DMS 273 treated with DMSO at 0.1 percent for 48 hours (cell line): ENCODE data around the gene SDE2.
"Not testable (repeated sequence)": the region's sequence is repeated elsewhere in the genome, so short reads cannot be mapped to it uniquely, and the experiment has no call there.

Experiments used
- DNase-seq: peaks from one replicate; lab custom pipeline; 2025; lab: John Stamatoyannopoulos, UW

The SDE2 gene

GRCh38 chr1:225941942-225942222 lies 57.3 kb downstream of the SDE2 start:
- no peak for DNase-seq

- DNase-seq: no peak
Observed at GRCh38 chr1:225941187-225941941, 57.8 kb downstream of the SDE2 start, which contains the start of gene LEFTY2. TSS of gene LEFTY2 (minus strand) at chr1:225941220. CDS start at chr1:225941140, 80 bp downstream.

GRCh38 chr1:225940385-225941151 lies 58.6 kb downstream of the SDE2 start:
- DNase-seq: no peak

- DNase-seq: not testable (repeated sequence)
Observed at GRCh38 chr1:225939939-225940310, 59.2 kb downstream of the SDE2 start.

GRCh38 chr1:225939097-225939938 lies 59.8 kb downstream of the SDE2 start:
- not testable (repeated sequence) for DNase-seq

GRCh38 chr1:225937048-225937968 lies 61.8 kb downstream of the SDE2 start:
- DNase-seq: no peak

- no peak for DNase-seq
Observed at GRCh38 chr1:225936523-225936922, 62.6 kb downstream of the SDE2 start.

- not testable (repeated sequence) for DNase-seq
Observed at GRCh38 chr1:225936086-225936485, 63.1 kb downstream of the SDE2 start.

GRCh38 chr1:225934711-225935110 lies 64.4 kb downstream of the SDE2 start:
- no peak for DNase-seq

- DNase-seq: no peak
Observed at GRCh38 chr1:225933072-225933471, 66.1 kb downstream of the SDE2 start.
